K562 (cell line): ENCODE data around the gene BRD4. TPM values are rescaled to one million over a fixed set of nuclear protein-coding genes. Genes with fewer than 3 reads are reported as not detected.

Experiments
- ATAC-seq: fragments of 200-7000 bp; cut with Tn5 transposase; 3 replicates; pipeline ENCODE4 v1.9.1; 2020; ENCODE audit warnings: moderate library complexity
- BruUV-seq: library from RNA; stranded (reverse); fragments of 400-500 nt; replicated peaks from 2 replicates; lab custom pipeline; 2021; lab: Mats Ljungman, UMichigan
- CTCF ChIA-PET: fragments of 300-600 bp; formaldehyde crosslinking; extraction: SDS; loops from one replicate; lab custom pipeline; 2021; ENCODE audit warnings: low intra/inter-chr PET ratio; lab: Yijun Ruan, JAX
- POLR2A ChIA-PET: fragments of 300-600, 350-650 bp; sonication (Branson Sonifier 250); formaldehyde crosslinking; extraction: SDS; loops from one replicate; lab custom pipeline; 2021; ENCODE audit warnings: antibody characterized with exemption, inconsistent platforms; lab: Yijun Ruan, JAX
- DNase-seq, 4 experiments: peaks; one replicate each; pipeline versions ENCODE4 v3.0.0 to v3.0.0-alpha.2; 2011 to 2018; ENCODE audit warnings: low spot score in 3 of 4, mixed read lengths in 3 of 4; ENCODE audit errors: extremely low read depth in 1 of 4
- FAIRE-seq: peaks from 2 replicates; lab custom pipeline; 2011; peaks lifted over from hg19 to GRCh38; lab: Jason Lieb, UNC
- H2AFZ ChIP-seq: 2 replicates; pipeline ENCODE4 v1.6.0; 2011; ENCODE audit warnings: low read depth, low read length, control low read depth, inconsistent platforms
- H3K27ac ChIP-seq: fragments of 200-600 bp; 3 replicates; pipeline ENCODE4 v1.8.0; 2011; ENCODE audit warnings: low read depth, mild to moderate bottlenecking, control low read depth, inconsistent platforms, low read length, moderate library complexity, mixed read lengths; ENCODE audit errors: extremely low read depth
- H3K27me3 ChIP-seq, 2 experiments: fragments of 300-600 bp in 1 of 2; 2 replicates in 1 of 2; 3 replicates in 1 of 2; pipeline versions ENCODE4 v1.6.0 to v1.8.0; 2011; ENCODE audit warnings: inconsistent platforms in 2 of 2, low read length in 2 of 2, mild to moderate bottlenecking in 1 of 2, mixed read lengths in 1 of 2, moderate library complexity in 1 of 2; ENCODE audit not compliant: control insufficient read depth in 2 of 2, insufficient read depth in 2 of 2
- H3K36me3 ChIP-seq: fragments of 300-600 bp; 3 replicates; pipeline ENCODE4 v1.8.0; 2011; ENCODE audit warnings: mild to moderate bottlenecking, low read length, inconsistent platforms; ENCODE audit not compliant: control insufficient read depth, insufficient read depth
- H3K4me1 ChIP-seq, 2 experiments: fragments of 200-600 bp in 1 of 2; replicated peaks in 1 of 2; 2 replicates in 1 of 2; 3 replicates in 1 of 2; pipeline versions ENCODE4 v1.5.1 to v1.8.0; 2011; ENCODE audit warnings: inconsistent platforms in 2 of 2, low read length in 2 of 2, mild to moderate bottlenecking in 1 of 2, mixed read lengths in 1 of 2, moderate library complexity in 1 of 2; ENCODE audit not compliant: control insufficient read depth in 2 of 2, insufficient read depth in 2 of 2
- H3K4me2 ChIP-seq: 2 replicates; pipeline ENCODE4 v1.6.1; 2011; ENCODE audit warnings: low read length, control low read depth, inconsistent platforms, mixed read lengths; ENCODE audit not compliant: insufficient read depth
- H3K4me3 ChIP-seq: fragments of 200-600 bp; sonication (generic), shearing (Covaris generic); 2 replicates; pipeline ENCODE4 v1.5.1; 2016; ENCODE audit warnings: control low read depth, inconsistent platforms
- H3K79me2 ChIP-seq: fragments of 200-600 bp; 3 replicates; pipeline ENCODE4 v1.8.0; 2011; ENCODE audit warnings: low read length, inconsistent platforms; ENCODE audit not compliant: control insufficient read depth, insufficient read depth
- H3K9ac ChIP-seq, 2 experiments: 2 replicates each; pipeline versions ENCODE4 v1.6.0 to v1.6.1; 2011; ENCODE audit warnings: low read depth in 2 of 2, low read length in 2 of 2, control low read depth in 1 of 2, inconsistent platforms in 1 of 2, mild to moderate bottlenecking in 1 of 2, mixed read lengths in 1 of 2; ENCODE audit not compliant: insufficient read depth in 1 of 2
- H3K9me1 ChIP-seq: one replicate; pipeline ENCODE4 v1.6.0; 2011; ENCODE audit warnings: inconsistent platforms, mild to moderate bottlenecking, low read length, moderate library complexity; ENCODE audit not compliant: control insufficient read depth, insufficient read depth
- H3K9me3 ChIP-seq: replicated peaks from 2 replicates; pipeline ENCODE4 v1.5.1; 2011; ENCODE audit warnings: low read depth, low read length, inconsistent platforms; ENCODE audit not compliant: control insufficient read depth, insufficient read depth
- H4K20me1 ChIP-seq: replicated peaks from 2 replicates; pipeline ENCODE4 v1.6.1; 2011; ENCODE audit warnings: low read length, inconsistent platforms, mixed read lengths; ENCODE audit not compliant: control insufficient read depth, insufficient read depth
- ESRRA ChIP-seq: fragments of 450-650 bp; IDR thresholded peaks from 2 replicates; pipeline ENCODE4 v1.6.1; 2014; ENCODE audit warnings: low read depth, mild to moderate bottlenecking, moderate library complexity, borderline replicate concordance
- EZH2 ChIP-seq: IDR thresholded peaks from 2 replicates; pipeline ENCODE4 v1.6.1; 2012; ENCODE audit warnings: low read depth, mild to moderate bottlenecking, inconsistent platforms, low read length, borderline replicate concordance
- NRF1 ChIP-seq, 2 experiments: fragments of 450-650 bp; IDR thresholded peaks in 1 of 2; conservative IDR thresholded peaks in 1 of 2; 2 replicates each; pipeline ENCODE4 v1.6.1; 2014; ENCODE audit warnings: mild to moderate bottlenecking in 2 of 2
- RBM22 ChIP-seq: fragments of 200-400 bp; formaldehyde crosslinking; IDR thresholded peaks from 2 replicates; pipeline ENCODE4 v1.6.1; 2018; ENCODE audit warnings: low read length, low read depth; ENCODE audit not compliant: poor library complexity, severe bottlenecking
- ZNF274 ChIP-seq: IDR thresholded peaks from 2 replicates; pipeline ENCODE4 v1.6.1; 2011; ENCODE audit warnings: low read depth, mild to moderate bottlenecking, low read length, moderate library complexity, borderline replicate concordance
- ZNF3 ChIP-seq: fragments of 250-450 bp; sonication (Bioruptor Pico); IDR thresholded peaks from 2 replicates; pipeline ENCODE4 v1.5.0; 2021; ENCODE audit warnings: mild to moderate bottlenecking, moderate library complexity
- ZNF699 ChIP-seq: fragments of 250-450 bp; sonication (Bioruptor Pico); IDR thresholded peaks from 2 replicates; pipeline ENCODE4 v1.8.0; 2021; ENCODE audit warnings: mild to moderate bottlenecking, moderate library complexity; ENCODE audit not compliant: insufficient replicate concordance
- ZNF830 ChIP-seq: fragments of 250-450 bp; sonication (Bioruptor Pico); IDR thresholded peaks from 2 replicates; pipeline ENCODE4 v1.5.0; 2021; ENCODE audit warnings: mild to moderate bottlenecking
- WGBS: fragments of 100-300 bp; shearing (Covaris generic); methylation state at CpG from one replicate; pipeline ENCODE4 v1.1.6; 2016; ENCODE audit warnings: low coverage, mixed read lengths; ENCODE audit not compliant: insufficient coverage; ENCODE audit errors: missing lambda C conversion rate; 5-methylcytosine and 5-hydroxymethylcytosine counted together
- in situ Hi-C: fragments of 300-500 bp; cut with MboI; formaldehyde crosslinking; loops from 4 replicates; pipeline ENCODE4 v1.15.0; 2018; ENCODE audit warnings: inconsistent platforms, mixed read lengths
- intact Hi-C: fragments of 100-400 bp; cut with micrococcal nuclease; formaldehyde crosslinking; loops from 2 replicates; pipeline ENCODE4 v1.14.2; 2022
- polyA plus RNA-seq, 8 experiments: library from polyadenylated mRNA; depleted of rRNA in 4 of 8; stranded (reverse) in 5 of 8; unstranded in 3 of 8; fragments of >200 nt; fragmentation: Nextera tagmentation in 2 of 8; fragmentation: Illumina TruSeq in 1 of 8; extraction: Ambion mirVana in 2 of 8; extraction: Trizol in 1 of 8; gene quantifications; 2 replicates each; pipeline versions ENCODE4 v1.2.1 to v1.2.3, GENCODE V29; 2011 to 2014; ENCODE audit warnings: inconsistent platforms in 1 of 8, missing spikeins in 1 of 8
- total RNA-seq, 7 experiments: library from RNA; depleted of rRNA in 6 of 7; stranded (reverse); fragments of >200 nt in 6 of 7; fragmentation: Illumina TruSeq in 2 of 7; extraction: Trizol in 2 of 7; gene quantifications; 2 replicates each; pipeline versions ENCODE4 v1.2.1 to v1.2.3, GENCODE V29; 2011 to 2021; ENCODE audit warnings: low replicate concordance in 1 of 7
- TF ChIP-seq, protein P1 (sequence below), 2 experiments: fragments of 450-650 bp; IDR thresholded peaks; 2 replicates each; pipeline ENCODE4 v1.6.1; 2016
- TF ChIP-seq, protein P2 (sequence below): fragments of 250-450 bp; sonication (Bioruptor Pico); IDR thresholded peaks from 2 replicates; pipeline ENCODE4 v1.4.0; 2020; ENCODE audit warnings: borderline replicate concordance
- TF ChIP-seq, protein P3 (sequence below): fragments of 250-450 bp; sonication (Bioruptor Pico); IDR thresholded peaks from 2 replicates; pipeline ENCODE4 v1.8.0; 2021; ENCODE audit warnings: moderate library complexity, mild to moderate bottlenecking, inconsistent platforms

The BRD4 gene
- total and polyA plus RNA-seq, 9 of the 15 experiments (the other 6 are each of a cell fraction or from before 2014, with no cell fraction given) = 1.8 to 105 (median 15.6) TPM

GRCh38 chr19:15236886-15237285, 95.5 kb downstream of the BRD4 start:
- H4K20me1 ChIP-seq = peaks cover 8% of the 10 kb centered on the region; the same call in 1 of the 2 replicates
- no peaks in the 10 kb centered on the region for H3K27me3 ChIP-seq
- intact Hi-C loops = no loop called here
- no peak for FAIRE-seq
- H3K4me3 ChIP-seq = no peak overlapping the region
- POLR2A ChIA-PET = no interaction called here
- no peak overlapping the region for H3K27ac ChIP-seq
- TF ChIP-seq NRF1 (conservative IDR thresholded peaks at IDR 0.05 in 1 of 2, IDR thresholded peaks at IDR 0.05 in 1 of 2) (no peak), RBM22 (peak; percentile 69)
- H3K9me3 ChIP-seq = no peaks in the 10 kb centered on the region
- DNase-seq = no peak
- H3K79me2 ChIP-seq = no peaks in the 10 kb centered on the region
- H3K36me3 ChIP-seq = peaks cover 60% of the 10 kb centered on the region; the same call in 2 of the 3 replicates
- no peak overlapping the region for H2AFZ ChIP-seq
- no peaks in the 10 kb centered on the region for H3K9me1 ChIP-seq
- no peak overlapping the region; a peak in 1 of 4 replicates for H3K9ac ChIP-seq
- H3K4me1 ChIP-seq = peaks cover 0 to 4% of the 10 kb centered on the region in 2 experiments; a peak in 1 of 5 replicates
- BruUV-seq = no TSS peak
- no peak for ATAC-seq
- H3K4me2 ChIP-seq = no peak overlapping the region
- WGBS = 94% methylated on average over 7 of the region's 9 CpGs
- CTCF ChIA-PET = no interaction called here
- in situ Hi-C loops = no loop called here

DNA sequence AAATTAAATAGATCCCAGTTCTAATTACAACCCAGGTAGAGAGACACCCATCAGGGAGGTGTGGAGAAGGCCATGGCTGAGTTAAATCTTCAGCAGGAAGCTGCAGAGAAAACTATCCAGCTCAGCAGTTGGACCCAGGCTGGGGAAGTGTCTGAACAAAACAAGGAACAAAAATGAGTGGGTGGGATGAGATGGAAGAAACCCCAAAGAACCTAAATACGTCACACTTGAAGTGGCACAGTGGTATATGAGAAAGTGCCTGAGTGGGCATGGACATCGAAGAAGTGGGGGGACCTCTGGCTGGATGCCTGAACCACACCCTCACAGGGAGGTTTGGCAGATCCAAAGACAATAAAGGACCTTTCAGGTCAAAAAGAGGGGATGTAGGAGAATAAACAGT, 96.6 kb downstream of the BRD4 start:
- Histone ChIP-seq H3K27ac (no peak overlapping the region), H4K20me1 (peaks cover 4% of the 10 kb centered on the region; the same call in 1 of the 2 replicates), H3K9ac (no peak overlapping the region), H3K79me2 (no peaks in the 10 kb centered on the region), H3K4me2 (no peak overlapping the region), H3K4me1 (peaks cover 0 to 4% of the 10 kb centered on the region in 2 experiments; a peak in 1 of 5 replicates), H3K4me3 (no peak overlapping the region), H2AFZ (no peak overlapping the region), H3K27me3 (no peaks in the 10 kb centered on the region), H3K36me3 (peaks cover 50% of the 10 kb centered on the region; the same call in 2 of the 3 replicates), H3K9me3 (no peaks in the 10 kb centered on the region), H3K9me1 (no peaks in the 10 kb centered on the region)
- ATAC-seq = no peak
- POLR2A ChIA-PET = no interaction called here
- intact Hi-C loops = no loop called here
- CTCF ChIA-PET = no interaction called here
- no peak for DNase-seq
- no TSS peak for BruUV-seq
- FAIRE-seq = no peak
- in situ Hi-C loops = no loop called here
- 100% methylated on average over 2 of the region's 2 CpGs for WGBS
- TF ChIP-seq ZNF830 = no peak
- no peak for TF ChIP-seq ESRRA
- TF ChIP-seq, protein P1, sequence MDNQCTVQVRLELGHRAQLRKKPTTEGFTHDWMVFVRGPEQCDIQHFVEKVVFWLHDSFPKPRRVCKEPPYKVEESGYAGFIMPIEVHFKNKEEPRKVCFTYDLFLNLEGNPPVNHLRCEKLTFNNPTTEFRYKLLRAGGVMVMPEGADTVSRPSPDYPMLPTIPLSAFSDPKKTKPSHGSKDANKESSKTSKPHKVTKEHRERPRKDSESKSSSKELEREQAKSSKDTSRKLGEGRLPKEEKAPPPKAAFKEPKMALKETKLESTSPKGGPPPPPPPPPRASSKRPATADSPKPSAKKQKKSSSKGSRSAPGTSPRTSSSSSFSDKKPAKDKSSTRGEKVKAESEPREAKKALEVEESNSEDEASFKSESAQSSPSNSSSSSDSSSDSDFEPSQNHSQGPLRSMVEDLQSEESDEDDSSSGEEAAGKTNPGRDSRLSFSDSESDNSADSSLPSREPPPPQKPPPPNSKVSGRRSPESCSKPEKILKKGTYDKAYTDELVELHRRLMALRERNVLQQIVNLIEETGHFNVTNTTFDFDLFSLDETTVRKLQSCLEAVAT (IDR thresholded peaks at IDR 0.05) = no peak
- TF ChIP-seq, protein P2, sequence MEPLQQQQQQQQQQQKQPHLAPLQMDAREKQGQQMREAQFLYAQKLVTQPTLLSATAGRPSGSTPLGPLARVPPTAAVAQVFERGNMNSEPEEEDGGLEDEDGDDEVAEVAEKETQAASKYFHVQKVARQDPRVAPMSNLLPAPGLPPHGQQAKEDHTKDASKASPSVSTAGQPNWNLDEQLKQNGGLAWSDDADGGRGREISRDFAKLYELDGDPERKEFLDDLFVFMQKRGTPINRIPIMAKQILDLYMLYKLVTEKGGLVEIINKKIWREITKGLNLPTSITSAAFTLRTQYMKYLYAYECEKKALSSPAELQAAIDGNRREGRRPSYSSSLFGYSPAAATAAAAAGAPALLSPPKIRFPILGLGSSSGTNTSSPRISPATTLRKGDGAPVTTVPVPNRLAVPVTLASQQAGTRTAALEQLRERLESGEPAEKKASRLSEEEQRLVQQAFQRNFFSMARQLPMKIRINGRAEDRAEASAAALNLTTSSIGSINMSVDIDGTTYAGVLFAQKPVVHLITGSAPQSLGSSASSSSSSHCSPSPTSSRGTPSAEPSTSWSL (CRISPR knock-in tag) = no peak
- TF ChIP-seq, protein P3, sequence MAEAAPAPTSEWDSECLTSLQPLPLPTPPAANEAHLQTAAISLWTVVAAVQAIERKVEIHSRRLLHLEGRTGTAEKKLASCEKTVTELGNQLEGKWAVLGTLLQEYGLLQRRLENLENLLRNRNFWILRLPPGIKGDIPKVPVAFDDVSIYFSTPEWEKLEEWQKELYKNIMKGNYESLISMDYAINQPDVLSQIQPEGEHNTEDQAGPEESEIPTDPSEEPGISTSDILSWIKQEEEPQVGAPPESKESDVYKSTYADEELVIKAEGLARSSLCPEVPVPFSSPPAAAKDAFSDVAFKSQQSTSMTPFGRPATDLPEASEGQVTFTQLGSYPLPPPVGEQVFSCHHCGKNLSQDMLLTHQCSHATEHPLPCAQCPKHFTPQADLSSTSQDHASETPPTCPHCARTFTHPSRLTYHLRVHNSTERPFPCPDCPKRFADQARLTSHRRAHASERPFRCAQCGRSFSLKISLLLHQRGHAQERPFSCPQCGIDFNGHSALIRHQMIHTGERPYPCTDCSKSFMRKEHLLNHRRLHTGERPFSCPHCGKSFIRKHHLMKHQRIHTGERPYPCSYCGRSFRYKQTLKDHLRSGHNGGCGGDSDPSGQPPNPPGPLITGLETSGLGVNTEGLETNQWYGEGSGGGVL (CRISPR knock-in tag) = no peak
- no peak for TF ChIP-seq EZH2
- no peak for TF ChIP-seq ZNF274
- no peak for TF ChIP-seq ZNF699 (CRISPR knock-in tag)
- TF ChIP-seq ZNF3 (CRISPR knock-in tag) = no peak
